Epithelial cell of prostate (primary cell): ENCODE measurements around the gene OR1J4.
A peak's percentile ranks its signal among the peaks of the same experiment; 100 is the strongest.
"Not testable (repeated sequence)": the region's sequence is repeated elsewhere in the genome, so short reads cannot be mapped to it uniquely, and the experiment has no call there.

Experiments
- DNase-seq: peaks from one replicate; pipeline ENCODE4 v3.0.0-alpha.2; 2011; ENCODE audit warnings: low read depth, low spot score
- H3K27ac ChIP-seq: fragments of 450-650 bp; 2 replicates; pipeline ENCODE4 v1.5.1; 2017; ENCODE audit warnings: mild to moderate bottlenecking

Gene OR1J4, protein sequence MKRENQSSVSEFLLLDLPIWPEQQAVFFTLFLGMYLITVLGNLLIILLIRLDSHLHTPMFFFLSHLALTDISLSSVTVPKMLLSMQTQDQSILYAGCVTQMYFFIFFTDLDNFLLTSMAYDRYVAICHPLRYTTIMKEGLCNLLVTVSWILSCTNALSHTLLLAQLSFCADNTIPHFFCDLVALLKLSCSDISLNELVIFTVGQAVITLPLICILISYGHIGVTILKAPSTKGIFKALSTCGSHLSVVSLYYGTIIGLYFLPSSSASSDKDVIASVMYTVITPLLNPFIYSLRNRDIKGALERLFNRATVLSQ

DNA sequence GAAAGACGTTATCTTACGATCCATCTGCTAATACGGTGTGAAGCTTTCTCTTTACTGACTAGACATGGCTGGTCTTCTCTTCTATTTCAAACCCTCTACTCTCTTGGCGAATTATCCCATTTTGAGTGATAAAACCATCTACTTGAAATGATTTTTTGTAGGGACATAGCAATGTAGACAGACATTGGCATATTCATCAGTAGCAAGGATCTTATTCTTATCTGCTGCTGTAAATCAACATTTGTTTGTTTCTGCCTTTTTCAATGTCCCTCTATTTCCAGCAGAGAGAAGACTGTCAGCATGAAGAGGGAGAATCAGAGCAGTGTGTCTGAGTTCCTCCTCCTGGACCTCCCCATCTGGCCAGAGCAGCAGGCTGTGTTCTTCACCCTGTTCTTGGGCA, at the start of gene OR1J4:
Gene OR1J4, plus strand, starts transcription at position 301 of the 400 bp plus-strand sequence. Its CDS starts 0 bp downstream, at position 301.
- no peak within 1 kb of the TSS for H3K27ac ChIP-seq
- DNase-seq: no peak

DNA sequence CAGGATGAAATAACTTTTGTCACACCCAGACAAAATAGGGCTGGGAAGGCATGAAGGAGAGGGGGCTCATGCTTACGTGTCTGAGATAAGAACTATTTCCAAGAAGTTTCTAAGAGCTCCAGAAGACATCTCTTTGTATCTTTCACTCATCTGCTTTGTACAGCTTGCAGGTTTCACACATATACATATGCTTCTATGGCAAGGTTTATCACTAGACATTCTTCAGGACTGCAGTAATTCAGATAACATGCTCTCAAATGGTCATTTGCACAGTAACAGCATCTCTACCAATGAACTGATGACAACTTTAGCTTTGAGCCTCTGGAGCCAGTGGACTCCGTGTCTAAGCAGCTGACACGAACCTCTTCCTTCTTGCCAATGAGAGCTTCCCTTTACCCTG, 44.4 kb upstream of the OR1J4 start:
- no peak for DNase-seq
- no peak overlapping the region for H3K27ac ChIP-seq

DNA sequence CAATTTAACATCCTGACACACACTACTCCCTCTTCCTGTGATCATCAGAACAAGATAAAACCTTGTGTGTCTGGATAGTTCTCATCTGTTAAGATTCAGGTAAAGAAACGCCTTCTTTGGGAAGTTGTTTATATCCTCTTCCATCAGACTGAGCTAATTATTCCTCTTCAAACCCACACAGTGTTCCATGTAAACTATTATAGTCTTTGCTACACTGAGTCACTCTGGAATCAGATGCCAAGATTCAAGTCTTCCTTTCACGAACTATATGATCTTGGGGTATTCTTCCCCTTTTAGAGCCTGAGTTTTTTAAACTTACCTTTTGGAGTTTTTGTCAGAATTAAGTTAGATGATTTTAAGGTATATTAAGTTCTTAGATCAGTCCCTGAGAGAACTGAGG, 43.2 kb upstream of the OR1J4 start:
- no peak overlapping the region for H3K27ac ChIP-seq
- no peak for DNase-seq

DNA sequence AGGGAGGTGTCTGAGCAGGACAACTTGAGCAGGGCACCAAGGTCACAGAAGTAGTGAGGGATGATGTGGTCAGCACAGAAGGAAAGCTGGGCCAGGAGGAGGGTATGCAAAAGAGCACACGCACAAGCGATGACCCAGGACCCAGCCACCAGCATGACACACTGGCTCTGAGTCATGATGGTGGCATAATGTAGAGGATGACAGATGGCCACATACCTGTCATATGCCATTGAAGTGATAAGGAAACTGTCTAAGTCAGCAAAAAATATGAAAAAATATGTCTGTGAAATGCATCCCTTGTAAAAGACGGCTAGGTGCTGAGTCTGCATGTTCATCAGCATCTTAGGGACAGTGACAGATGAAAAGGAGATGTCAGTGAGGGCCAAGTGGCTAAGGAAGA, 41.6 kb upstream of the OR1J4 start:
- no peak overlapping the region for H3K27ac ChIP-seq
- no peak for DNase-seq

DNA sequence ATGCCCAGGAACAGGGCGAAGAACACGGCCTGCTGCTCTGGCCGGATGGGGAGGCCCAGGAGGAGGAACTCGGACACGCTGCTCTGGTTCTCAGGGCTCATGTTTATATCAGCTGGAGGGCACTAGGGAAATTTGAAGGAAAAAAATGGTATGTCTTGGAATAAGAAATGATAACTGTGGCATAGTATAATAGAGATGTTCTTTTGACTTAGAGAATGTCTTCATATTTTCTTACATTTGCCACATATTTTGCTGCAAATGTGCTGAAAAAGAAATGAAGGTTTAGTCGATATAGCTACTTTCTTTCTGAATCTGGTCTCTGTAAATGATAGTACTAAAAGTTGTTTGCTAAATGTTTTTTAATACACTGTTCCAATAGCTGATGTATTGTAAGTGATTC, 41.1 kb upstream of the OR1J4 start, which contains the start of gene OR1J1:
Gene OR1J1, minus strand, starts transcription at position 101 of the 400 bp plus-strand sequence. Its CDS starts 0 bp downstream, at position 101.
- no peak within 1 kb of the TSS for H3K27ac ChIP-seq
- DNase-seq: no peak

DNA sequence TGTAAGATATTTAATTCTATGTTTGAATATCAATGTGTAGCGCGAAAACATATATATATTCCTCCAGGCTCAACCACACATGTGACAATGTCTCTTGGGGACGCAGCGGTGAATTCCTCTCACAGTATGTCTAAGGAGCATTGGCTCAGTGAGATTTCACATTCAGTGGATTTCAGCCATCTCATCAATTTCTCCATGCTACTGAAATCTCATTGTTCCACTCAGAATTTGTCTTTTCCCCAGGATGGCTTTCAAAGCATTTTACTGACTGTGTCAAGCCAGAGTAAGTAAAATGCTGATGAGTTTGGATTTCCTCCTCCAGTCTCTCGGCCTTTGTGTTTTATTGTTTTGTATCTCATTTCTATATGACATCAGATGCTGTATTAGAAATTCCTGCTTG, 39.9 kb upstream of the OR1J4 start:
- no peak for DNase-seq
- H3K27ac ChIP-seq: no peak overlapping the region

DNA sequence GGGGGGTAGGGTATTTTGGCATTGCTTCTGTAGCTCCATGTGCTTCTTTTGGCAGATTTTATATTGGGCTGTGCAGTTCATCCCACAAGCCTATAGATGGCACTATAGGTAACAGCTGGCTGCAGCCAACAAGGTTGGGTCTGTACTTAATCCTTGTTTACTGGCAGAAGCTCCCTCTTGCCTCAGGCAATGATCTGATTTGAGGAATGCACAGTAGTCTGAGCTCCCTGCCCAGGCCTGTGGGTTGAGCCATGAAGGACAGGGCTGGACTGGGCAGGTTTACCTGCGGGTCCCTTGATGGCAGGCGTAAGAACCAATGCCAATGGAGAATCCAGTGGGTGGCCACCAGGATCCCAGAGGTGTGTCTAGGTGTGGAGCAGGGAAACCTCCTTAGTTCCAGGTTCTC, 20.1 kb upstream of the OR1J4 start:
- H3K27ac ChIP-seq: no peak overlapping the region
- DNase-seq: peak; percentile 86

DNA sequence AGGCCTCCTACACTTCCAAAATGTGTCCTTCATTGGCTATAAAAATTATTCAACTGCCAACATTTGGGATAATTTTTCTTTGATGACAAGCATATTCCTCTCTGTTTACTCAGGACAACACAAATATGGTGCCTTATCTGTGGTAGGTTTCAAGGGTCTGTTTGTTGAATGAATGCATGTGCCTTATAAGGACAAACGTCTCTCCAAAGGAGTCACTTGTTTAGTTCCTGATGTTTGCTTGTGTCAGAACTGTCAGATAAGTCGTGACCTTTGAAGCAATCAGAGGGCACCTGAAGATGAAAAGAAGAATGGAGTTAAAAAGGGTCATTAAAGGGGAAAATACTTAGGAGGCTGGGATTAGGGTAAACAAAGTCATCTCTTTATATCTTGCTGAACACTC, 12.0 kb upstream of the OR1J4 start:
- H3K27ac ChIP-seq: no peak overlapping the region
- DNase-seq: no peak

DNA sequence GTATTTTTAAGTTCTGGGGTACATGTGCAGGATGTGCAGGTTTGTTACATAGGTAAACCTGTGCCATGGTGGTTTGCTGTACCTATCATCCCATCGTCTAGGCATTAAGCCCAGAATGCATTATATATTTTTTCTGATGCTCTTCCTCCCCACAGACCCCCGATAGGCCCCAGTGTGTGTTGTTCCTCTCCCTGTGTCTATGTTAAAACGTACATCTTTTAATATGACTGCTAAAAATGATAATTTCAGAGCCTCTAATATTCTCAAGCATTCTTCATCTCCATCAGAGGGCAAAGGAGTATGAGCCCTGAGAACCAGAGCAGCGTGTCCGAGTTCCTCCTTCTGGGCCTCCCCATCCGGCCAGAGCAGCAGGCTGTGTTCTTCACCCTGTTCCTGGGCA, 8.4 kb upstream of the OR1J4 start, which contains the start of gene OR1J2:
Gene OR1J2, plus strand, starts transcription at position 301 of the 400 bp plus-strand sequence. Its CDS starts 0 bp downstream, at position 301.
- no peak for DNase-seq
- H3K27ac ChIP-seq: no peak within 1 kb of the TSS

DNA sequence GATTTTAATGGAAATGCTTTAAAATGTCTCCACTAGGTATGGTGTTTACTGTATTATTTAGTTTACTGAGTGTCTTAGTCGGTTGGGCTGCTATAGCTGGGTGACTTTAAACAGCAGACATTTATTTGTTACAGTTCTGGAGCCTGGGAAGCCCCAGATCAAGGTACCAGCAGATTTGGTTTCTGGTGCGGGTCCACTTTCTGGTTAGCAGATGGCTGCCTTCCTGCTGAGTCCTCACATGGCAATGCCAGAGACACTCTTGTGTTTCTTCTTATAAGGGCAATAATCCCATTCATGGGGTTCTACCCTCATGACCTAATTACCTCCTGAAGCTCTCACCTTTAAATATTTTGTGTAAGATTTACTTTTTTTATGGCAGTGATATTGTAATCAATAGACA, 715 bp upstream of the OR1J4 start:
- no peak overlapping the region for H3K27ac ChIP-seq
- no peak for DNase-seq

DNA sequence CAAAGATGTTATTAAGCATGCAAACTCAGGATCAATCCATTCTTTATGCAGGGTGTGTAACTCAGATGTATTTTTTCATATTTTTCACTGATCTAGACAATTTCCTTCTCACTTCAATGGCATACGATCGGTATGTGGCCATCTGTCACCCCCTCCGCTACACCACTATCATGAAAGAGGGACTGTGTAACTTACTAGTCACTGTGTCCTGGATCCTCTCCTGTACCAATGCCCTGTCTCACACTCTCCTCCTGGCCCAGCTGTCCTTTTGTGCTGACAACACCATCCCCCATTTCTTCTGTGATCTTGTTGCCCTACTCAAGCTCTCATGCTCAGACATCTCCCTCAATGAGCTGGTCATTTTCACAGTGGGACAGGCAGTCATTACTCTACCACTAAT, 435 bp downstream of the OR1J4 start:
- no peak overlapping the region for H3K27ac ChIP-seq

DNA sequence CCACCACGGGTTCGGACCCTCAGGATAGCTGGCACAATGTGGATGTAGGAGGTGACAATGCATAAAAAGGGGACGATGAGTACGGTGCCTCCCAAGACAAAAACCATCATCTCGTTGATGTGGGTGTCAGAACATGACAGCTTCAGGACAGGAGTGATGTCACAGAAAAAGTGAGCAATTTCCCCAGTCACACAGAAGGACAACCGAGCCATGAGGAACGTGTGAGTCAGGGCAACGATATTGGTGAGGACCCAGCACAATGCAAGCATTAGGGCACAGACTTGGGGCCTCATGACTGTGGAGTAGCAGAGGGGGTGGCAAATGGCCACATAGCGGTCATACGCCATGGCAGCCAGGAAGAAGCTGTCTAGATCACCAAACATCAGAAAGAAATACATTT, 7.7 kb downstream of the OR1J4 start:
- no peak overlapping the region for H3K27ac ChIP-seq
- DNase-seq: no peak

More for the DNA sequence above, 435 bp downstream of the OR1J4 start:
- no peak for DNase-seq

DNA sequence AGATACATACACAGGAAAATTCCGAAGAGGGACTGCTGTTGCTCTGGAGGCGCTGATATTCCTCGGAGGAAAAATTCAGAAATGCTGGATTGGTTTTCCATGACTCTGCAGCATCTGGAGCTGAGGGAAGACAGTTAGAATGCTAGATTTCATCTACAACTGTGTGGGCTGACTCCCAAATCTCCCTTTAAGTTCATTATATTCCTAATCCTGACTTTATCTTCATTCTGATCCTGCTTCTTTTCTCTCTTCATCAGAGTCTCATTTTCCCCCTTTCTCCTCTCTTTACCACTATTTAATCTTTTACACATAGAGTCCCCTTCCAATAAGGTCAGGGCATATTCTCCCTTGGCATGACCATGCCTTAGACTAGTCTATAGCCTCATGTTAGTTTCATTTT, 8.3 kb downstream of the OR1J4 start, which contains the start of gene OR1N1:
Gene OR1N1, minus strand, starts transcription at position 101 of the 400 bp plus-strand sequence. Its CDS starts 0 bp downstream, at position 101.
- H3K27ac ChIP-seq: no peak within 1 kb of the TSS
- DNase-seq: no peak

DNA sequence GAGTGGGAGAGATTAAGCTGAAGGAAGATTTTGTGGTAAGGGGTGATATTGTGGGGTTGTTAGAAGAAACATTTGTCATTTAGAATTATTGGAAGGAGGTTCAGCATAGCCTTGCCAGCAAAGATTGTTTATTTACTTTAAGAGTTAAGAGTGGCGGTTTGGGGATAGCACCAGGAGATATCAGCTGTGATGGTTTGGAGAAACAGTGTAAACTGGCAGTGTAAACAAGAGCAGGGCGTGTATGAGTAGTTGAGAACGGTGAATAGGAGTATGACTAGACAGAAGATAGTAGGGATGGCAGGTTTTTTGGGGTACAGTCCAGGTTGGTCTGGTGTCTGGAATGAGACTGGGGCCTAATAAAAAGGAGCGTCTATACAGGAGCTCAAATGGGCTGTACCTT, 12.2 kb downstream of the OR1J4 start:
- DNase-seq, H3K27ac ChIP-seq: not testable (repeated sequence)

DNA sequence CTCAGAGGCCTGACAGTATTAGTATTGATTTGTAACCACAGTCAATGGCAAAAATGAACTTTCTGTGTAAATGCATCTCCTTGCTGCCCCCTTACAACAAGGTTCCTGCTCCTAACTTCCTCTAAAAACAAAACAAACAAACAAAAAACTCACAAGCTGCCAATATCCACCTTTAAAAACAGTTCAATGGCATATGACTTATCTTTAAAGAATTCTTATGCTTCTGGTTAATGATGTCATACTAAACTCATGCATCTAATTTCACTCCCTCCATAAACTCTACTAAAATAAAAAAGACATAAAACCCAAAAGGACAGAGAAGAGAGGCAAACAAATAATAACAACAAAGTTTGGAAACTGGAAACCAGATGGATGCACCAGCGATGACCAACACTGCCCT, 17.2 kb downstream of the OR1J4 start:
- DNase-seq: no peak
- H3K27ac ChIP-seq: no peak overlapping the region

DNA sequence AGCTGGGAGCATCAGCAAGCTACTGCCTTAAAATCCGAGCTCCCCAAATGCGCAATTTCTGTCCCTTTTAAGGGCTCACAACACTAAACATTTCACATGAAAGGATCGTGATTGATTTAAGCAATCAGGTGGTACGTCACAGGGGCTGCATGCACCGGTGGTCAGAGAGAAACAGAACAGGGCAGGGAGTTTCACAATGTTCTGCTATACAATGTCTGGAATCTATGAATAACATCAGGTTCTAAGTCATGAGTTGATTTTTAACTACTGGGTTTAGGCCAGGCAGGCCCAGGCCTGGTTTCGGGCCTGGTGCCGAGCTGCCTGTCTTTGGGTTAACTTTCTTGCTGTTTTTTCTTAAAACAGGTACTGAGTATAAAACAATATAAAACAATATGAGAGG, 18.1 kb downstream of the OR1J4 start:
- DNase-seq, H3K27ac ChIP-seq: not testable (repeated sequence)

DNA sequence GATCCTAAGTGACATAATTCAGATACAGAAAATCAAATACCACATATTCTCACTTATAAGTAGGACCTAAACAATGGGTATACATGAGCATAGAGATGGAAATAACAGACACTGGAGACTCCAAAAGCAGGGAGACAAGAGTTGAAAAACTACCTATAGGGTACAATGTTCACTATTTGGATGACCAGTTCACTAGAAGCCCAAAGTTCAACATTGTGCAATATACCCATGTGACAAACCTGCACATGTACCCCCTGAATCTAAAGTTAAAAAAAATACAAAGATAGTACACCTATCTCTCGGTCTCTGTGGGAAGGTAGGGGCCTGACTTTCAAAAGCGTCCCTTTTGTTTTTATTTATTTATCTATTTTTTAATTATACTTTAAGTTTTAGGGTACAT, 19.8 kb downstream of the OR1J4 start:
- H3K27ac ChIP-seq: no peak overlapping the region
- no peak for DNase-seq

DNA sequence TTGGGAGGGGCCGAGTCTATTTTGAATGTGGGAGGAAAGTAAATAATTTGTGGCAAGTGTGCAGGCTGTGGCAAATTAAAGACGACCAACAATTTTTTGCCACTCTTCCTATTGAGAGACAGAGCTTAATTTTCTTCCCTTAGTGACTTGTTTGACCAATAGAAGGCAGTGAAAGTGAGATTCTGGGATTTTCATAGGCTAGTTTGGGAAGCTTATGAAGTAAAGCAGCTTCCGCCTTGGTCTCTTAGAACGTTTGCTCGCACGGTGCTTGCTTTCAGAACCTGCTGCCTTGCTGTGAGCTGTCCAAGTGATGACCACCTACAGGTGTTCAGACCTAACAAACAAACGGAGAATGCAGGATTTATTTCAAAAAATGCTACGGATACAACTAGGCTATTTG, 27.3 kb downstream of the OR1J4 start:
- no peak overlapping the region for H3K27ac ChIP-seq
- DNase-seq: no peak

DNA sequence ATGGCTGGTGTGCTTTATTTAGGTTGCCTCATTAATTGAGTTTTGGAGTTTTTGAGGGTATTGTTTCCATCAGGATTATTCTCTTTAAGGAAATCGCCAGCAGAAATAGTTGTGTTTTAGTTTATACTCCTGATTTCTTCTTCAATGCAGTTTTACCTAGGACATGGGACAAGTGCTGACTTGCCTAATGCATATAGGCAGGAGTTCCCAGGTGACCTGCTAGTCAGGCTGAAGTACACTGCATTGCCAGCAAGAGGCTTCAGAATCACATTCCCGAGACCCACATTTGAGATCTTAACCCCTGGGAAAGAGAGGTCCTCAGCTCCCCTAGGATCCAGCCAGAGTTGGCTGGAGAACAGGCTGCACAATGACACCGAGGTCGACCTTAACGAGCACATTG, 32.4 kb downstream of the OR1J4 start:
- peak; percentile 2 for DNase-seq
- H3K27ac ChIP-seq: no peak overlapping the region

DNA sequence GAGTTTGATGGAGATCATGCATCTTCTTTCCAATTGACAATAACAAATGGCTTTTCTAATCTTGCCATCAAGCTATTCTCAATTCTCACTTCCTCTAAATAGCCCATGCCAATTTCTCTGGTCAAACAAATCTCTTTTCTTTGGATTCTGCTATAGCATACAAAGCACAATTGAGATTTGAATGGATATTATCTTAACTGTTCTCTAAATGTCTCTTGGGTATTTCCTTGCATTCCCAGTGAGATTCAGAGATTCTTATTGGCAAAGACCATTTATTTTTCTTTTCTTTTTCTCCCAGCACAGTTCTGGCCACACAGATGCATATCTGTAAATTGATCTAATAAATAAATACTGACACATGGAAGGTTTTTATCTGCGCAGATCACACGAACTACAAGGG, 33.9 kb downstream of the OR1J4 start, which contains the start of gene OR1N2:
Gene OR1N2, plus strand, starts transcription at position 301 of the 400 bp plus-strand sequence. CDS start 100 bp downstream, outside the sequence.
- DNase-seq: no peak
- H3K27ac ChIP-seq: no peak within 1 kb of the TSS

DNA sequence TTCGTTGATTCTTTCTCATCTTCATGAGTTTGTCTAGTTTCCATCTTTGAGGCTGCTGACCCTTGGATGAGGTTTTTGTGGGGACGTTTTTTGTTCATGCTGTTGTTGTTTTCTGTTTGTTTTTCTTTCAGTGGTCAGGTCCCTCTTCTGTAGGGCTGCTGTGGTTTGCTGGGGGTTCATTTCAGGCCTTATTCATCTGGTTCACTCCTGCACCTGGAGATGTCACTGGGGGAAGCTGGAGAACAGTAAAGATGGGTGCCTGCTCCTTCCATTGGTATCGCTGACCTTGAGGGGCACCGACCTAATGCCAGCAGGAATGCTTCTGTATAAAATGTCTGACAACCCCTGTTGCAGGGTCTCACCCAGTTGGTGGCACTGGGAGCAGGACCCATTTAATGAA, 42.5 kb downstream of the OR1J4 start:
- no peak for DNase-seq

More for the DNA sequence above, 42.5 kb downstream of the OR1J4 start:
- no peak overlapping the region for H3K27ac ChIP-seq
